ENCODE results near the gene COL23A1.

DNA sequence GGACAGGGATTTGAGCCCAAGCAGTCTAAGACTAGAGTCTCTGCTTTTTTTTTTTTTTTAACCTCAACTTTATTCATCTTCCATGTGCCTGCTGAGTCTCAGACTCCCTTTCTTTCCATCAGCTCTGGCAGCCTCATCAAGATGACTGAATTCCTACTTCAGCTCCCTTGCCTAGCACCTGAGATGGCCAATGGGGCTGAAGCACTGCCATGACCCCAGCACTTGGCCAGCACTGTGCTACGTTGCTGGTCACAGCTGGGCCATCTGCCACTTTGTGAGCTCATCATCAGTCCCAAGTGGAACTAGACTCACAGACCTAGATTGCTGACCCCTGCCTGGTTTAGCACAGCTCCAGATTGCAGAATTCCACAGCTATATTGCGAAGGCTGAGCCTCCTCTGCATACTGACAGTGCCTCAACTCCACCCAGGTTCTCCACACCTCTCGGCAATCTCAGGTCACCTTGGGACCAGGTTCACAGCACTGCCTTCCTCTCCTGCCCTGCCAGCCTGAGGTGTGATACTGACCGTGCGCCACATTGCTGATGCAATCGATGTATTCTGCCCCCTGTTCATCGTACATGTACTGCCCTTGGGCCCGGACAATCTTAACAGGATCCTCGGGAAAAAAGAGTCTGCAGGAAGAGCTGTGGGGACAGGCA is 359.2 kb downstream of the COL23A1 start:
- TF ChIP-seq, protein P1, sequence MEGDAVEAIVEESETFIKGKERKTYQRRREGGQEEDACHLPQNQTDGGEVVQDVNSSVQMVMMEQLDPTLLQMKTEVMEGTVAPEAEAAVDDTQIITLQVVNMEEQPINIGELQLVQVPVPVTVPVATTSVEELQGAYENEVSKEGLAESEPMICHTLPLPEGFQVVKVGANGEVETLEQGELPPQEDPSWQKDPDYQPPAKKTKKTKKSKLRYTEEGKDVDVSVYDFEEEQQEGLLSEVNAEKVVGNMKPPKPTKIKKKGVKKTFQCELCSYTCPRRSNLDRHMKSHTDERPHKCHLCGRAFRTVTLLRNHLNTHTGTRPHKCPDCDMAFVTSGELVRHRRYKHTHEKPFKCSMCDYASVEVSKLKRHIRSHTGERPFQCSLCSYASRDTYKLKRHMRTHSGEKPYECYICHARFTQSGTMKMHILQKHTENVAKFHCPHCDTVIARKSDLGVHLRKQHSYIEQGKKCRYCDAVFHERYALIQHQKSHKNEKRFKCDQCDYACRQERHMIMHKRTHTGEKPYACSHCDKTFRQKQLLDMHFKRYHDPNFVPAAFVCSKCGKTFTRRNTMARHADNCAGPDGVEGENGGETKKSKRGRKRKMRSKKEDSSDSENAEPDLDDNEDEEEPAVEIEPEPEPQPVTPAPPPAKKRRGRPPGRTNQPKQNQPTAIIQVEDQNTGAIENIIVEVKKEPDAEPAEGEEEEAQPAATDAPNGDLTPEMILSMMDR (conservative IDR thresholded peaks at IDR 0.05; ENCODE audit: low read depth in 2 of 2): no peak
- TF ChIP-seq EZH2 (IDR thresholded peaks at IDR 0.05; ENCODE audit: low read depth, unreplicated experiment) (no peak), EZH2phosphoT487 (IDR thresholded peaks at IDR 0.05; ENCODE audit: unreplicated experiment) (no peak), POLR2AphosphoS5 (IDR thresholded peaks at IDR 0.05; ENCODE audit: low read depth) (no peak), CREB1 (CRISPR knock-in tag; IDR thresholded peaks at IDR 0.05; ENCODE audit: low read depth) (no peak), NANOG (IDR thresholded peaks at IDR 0.05; ENCODE audit: borderline replicate concordance) (no peak), JUNB (IDR thresholded peaks at IDR 0.05; ENCODE audit: unreplicated experiment) (no peak), ZNF114 (CRISPR knock-in tag; IDR thresholded peaks at IDR 0.05) (no peak), STAT1 (IDR thresholded peaks at IDR 0.05; ENCODE audit: unreplicated experiment) (no peak)
- TF ChIP-seq, protein P2, sequence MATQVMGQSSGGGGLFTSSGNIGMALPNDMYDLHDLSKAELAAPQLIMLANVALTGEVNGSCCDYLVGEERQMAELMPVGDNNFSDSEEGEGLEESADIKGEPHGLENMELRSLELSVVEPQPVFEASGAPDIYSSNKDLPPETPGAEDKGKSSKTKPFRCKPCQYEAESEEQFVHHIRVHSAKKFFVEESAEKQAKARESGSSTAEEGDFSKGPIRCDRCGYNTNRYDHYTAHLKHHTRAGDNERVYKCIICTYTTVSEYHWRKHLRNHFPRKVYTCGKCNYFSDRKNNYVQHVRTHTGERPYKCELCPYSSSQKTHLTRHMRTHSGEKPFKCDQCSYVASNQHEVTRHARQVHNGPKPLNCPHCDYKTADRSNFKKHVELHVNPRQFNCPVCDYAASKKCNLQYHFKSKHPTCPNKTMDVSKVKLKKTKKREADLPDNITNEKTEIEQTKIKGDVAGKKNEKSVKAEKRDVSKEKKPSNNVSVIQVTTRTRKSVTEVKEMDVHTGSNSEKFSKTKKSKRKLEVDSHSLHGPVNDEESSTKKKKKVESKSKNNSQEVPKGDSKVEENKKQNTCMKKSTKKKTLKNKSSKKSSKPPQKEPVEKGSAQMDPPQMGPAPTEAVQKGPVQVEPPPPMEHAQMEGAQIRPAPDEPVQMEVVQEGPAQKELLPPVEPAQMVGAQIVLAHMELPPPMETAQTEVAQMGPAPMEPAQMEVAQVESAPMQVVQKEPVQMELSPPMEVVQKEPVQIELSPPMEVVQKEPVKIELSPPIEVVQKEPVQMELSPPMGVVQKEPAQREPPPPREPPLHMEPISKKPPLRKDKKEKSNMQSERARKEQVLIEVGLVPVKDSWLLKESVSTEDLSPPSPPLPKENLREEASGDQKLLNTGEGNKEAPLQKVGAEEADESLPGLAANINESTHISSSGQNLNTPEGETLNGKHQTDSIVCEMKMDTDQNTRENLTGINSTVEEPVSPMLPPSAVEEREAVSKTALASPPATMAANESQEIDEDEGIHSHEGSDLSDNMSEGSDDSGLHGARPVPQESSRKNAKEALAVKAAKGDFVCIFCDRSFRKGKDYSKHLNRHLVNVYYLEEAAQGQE (IDR thresholded peaks at IDR 0.05; ENCODE audit: unreplicated experiment): no peak
- TF ChIP-seq, protein P3, sequence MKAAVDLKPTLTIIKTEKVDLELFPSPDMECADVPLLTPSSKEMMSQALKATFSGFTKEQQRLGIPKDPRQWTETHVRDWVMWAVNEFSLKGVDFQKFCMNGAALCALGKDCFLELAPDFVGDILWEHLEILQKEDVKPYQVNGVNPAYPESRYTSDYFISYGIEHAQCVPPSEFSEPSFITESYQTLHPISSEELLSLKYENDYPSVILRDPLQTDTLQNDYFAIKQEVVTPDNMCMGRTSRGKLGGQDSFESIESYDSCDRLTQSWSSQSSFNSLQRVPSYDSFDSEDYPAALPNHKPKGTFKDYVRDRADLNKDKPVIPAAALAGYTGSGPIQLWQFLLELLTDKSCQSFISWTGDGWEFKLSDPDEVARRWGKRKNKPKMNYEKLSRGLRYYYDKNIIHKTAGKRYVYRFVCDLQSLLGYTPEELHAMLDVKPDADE (IDR thresholded peaks at IDR 0.05): no peak
- TF ChIP-seq, protein P4, sequence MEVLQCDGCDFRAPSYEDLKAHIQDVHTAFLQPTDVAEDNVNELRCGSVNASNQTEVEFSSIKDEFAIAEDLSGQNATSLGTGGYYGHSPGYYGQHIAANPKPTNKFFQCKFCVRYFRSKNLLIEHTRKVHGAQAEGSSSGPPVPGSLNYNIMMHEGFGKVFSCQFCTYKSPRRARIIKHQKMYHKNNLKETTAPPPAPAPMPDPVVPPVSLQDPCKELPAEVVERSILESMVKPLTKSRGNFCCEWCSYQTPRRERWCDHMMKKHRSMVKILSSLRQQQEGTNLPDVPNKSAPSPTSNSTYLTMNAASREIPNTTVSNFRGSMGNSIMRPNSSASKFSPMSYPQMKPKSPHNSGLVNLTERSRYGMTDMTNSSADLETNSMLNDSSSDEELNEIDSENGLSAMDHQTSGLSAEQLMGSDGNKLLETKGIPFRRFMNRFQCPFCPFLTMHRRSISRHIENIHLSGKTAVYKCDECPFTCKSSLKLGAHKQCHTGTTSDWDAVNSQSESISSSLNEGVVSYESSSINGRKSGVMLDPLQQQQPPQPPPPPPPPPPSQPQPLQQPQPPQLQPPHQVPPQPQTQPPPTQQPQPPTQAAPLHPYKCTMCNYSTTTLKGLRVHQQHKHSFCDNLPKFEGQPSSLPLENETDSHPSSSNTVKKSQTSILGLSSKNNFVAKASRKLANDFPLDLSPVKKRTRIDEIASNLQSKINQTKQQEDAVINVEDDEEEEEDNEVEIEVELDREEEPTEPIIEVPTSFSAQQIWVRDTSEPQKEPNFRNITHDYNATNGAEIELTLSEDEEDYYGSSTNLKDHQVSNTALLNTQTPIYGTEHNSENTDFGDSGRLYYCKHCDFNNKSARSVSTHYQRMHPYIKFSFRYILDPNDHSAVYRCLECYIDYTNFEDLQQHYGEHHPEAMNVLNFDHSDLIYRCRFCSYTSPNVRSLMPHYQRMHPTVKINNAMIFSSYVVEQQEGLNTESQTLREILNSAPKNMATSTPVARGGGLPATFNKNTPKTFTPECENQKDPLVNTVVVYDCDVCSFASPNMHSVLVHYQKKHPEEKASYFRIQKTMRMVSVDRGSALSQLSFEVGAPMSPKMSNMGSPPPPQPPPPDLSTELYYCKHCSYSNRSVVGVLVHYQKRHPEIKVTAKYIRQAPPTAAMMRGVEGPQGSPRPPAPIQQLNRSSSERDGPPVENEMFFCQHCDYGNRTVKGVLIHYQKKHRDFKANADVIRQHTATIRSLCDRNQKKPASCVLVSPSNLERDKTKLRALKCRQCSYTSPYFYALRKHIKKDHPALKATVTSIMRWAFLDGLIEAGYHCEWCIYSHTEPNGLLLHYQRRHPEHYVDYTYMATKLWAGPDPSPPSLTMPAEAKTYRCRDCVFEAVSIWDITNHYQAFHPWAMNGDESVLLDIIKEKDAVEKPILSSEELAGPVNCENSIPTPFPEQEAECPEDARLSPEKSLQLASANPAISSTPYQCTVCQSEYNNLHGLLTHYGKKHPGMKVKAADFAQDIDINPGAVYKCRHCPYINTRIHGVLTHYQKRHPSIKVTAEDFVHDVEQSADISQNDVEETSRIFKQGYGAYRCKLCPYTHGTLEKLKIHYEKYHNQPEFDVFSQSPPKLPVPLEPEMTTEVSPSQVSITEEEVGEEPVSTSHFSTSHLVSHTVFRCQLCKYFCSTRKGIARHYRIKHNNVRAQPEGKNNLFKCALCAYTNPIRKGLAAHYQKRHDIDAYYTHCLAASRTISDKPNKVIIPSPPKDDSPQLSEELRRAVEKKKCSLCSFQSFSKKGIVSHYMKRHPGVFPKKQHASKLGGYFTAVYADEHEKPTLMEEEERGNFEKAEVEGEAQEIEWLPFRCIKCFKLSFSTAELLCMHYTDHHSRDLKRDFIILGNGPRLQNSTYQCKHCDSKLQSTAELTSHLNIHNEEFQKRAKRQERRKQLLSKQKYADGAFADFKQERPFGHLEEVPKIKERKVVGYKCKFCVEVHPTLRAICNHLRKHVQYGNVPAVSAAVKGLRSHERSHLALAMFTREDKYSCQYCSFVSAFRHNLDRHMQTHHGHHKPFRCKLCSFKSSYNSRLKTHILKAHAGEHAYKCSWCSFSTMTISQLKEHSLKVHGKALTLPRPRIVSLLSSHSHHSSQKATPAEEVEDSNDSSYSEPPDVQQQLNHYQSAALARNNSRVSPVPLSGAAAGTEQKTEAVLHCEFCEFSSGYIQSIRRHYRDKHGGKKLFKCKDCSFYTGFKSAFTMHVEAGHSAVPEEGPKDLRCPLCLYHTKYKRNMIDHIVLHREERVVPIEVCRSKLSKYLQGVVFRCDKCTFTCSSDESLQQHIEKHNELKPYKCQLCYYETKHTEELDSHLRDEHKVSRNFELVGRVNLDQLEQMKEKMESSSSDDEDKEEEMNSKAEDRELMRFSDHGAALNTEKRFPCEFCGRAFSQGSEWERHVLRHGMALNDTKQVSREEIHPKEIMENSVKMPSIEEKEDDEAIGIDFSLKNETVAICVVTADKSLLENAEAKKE (CRISPR knock-in tag; IDR thresholded peaks at IDR 0.05): no peak

Data from GM23338 (cell line).